Lower leg skin (tissue), 3 donors: ENCODE measurements around the gene MTF2.

ENCODE experiments used
- CTCF ChIP-seq, 3 donors: fragments of 450-650 bp; IDR thresholded peaks; one replicate each; pipeline ENCODE4 v1.5.1; 2016; ENCODE audit warnings: antibody characterized with exemption in 3 of 3, mild to moderate bottlenecking in 3 of 3, moderate library complexity in 2 of 3
- POLR2A ChIP-seq, 2 donors: fragments of 450-650 bp; IDR thresholded peaks; one replicate each; pipeline ENCODE4 v1.6.1; 2016 to 2017; ENCODE audit warnings: antibody characterized with exemption in 2 of 2, mild to moderate bottlenecking in 1 of 2, moderate library complexity in 1 of 2

- no peak for TF ChIP-seq CTCF (IDR thresholded peaks at IDR 0.05)
- TF ChIP-seq POLR2A (IDR thresholded peaks at IDR 0.05) = no peak
Observed at GRCh38 chr1:93080179-93080823, 1.2 kb downstream of the MTF2 start.
